Stimulated activated CD4-positive, alpha-beta T cell treated with anti-CD3 and anti-CD28 coated beads, Interleukin-4, amount 100 ng/mL, for 48 hours (primary cell): ENCODE measurements around the gene TRIM24.

Experiments
- DNase-seq, 2 donors: peaks; one replicate each; pipeline ENCODE4 v3.0.0-alpha.2; 2020; ENCODE audit warnings: low read depth in 2 of 2

The TRIM24 gene

DNA sequence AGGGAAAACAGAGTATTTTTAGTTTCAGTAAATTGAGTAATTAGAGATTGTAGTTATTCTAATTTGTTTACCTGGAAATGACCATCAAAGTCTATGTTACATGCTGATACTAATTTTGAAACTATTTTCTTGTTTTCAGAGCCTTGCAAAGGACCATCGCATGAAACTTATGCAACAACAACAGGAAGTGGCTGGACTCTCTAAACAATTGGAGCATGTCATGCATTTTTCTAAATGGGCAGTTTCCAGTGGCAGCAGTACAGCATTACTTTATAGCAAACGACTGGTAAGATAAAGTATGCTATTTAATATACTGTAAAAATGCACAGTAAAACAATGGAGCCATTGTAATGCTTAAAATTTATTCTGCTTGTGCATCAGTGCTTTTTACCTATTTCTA, 78.5 kb downstream of the TRIM24 start:
- no peak for DNase-seq

DNA sequence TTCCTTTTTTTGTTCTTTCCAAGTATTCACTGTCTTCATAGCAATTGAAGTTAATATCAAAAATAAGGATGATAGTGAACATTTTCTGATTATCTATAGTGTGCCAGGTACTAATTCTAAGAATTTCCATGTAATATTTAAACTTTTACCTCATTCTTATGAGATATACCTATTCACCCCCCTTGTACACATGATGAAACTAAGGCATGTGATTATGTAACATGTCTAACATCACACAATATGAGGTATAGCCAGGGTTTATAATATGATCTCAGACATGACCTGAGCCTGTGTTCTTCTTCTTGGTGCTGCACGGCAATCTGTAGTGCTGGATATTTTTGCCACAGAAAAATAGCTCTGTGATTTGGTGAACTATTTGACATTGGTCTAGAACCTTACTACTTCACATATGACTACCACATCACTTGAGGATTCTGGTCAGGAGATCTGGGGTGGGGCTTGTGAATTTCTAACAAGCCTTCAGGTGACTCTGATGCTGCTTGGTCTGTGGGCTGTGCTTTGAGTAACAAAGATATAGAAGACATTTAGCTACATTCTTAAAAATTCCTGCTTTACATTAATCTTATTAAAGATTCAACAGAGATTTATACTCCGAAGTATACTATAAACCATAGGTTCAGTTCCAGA, 79.1 kb downstream of the TRIM24 start:
- DNase-seq, result no peak

GRCh38 chr7:138542183-138542582, 82.1 kb downstream of the TRIM24 start:
- DNase-seq, result no peak

DNA sequence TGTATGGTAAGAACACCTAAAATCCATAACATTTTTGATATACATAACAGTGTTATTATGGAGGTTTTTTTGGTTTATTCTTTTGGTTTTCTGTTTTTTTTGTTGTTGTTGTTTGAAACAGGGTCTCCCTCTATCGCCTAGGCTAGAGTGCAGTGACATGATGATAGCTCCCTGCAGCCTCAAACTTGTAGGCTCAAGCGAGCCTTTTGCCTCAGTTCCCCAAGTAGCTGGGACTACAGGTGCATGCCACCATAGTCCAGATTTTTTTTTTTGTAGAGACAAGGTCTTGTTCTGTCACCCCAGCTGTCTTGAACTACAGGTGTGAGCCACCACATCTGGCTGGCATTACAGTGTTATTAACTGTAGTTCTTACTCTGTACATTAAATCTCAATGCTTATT, 83.7 kb downstream of the TRIM24 start:
- DNase-seq, result no peak

GRCh38 chr7:138545123-138545522, 85.1 kb downstream of the TRIM24 start:
- DNase-seq, result no peak

DNA sequence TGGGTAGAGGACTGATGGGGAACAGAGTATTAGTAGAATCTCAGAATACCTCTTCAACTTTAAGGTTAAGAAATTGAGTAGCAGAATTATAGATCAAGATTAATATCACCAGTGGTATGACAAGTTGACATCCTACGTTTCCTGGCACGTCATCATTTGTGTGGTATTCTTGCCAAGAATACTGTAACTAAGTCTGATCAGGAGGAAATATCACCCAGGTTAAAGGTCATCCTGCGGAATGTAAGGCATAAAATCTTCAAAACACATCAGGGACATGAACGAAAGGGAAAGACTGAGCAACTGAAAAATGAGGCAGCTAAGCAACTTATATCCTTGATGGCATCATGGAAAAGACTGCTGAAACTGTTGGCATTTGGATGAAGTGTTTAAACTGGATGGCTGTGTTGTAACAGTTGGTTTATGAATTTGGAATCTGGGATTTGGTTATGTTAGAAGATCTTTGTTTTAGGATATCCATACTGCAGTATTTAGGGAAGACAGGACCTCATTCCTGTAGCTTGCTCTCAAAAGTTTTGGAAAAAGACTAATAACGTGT, 86.1 kb downstream of the TRIM24 start:
- no peak for DNase-seq

DNA sequence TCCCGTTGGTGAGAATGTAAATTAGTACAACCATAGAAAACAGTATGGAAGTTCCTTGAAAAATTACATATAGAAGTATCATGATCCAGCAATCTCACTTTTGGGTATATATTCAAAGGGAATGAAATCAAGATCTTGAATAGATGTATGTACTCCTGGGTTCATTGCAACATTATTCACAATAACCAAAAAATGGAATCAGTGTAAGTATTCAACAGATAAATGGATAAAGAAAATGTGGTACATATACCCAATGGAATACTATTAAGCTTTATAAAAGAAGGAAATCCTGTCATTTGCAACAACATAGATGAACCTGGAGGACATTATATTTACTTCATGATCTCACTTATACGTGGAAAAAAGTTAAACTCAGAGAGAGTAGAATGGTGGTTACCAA, 86.8 kb downstream of the TRIM24 start:
- DNase-seq, result no peak

GRCh38 chr7:138549082-138549481, 89.0 kb downstream of the TRIM24 start:
- DNase-seq, result no peak

GRCh38 chr7:138550337-138550736, 90.3 kb downstream of the TRIM24 start:
- DNase-seq, result no peak

- DNase-seq, result no peak
Observed at GRCh38 chr7:138551102-138551501, 91.0 kb downstream of the TRIM24 start.

- no peak for DNase-seq
Observed at GRCh38 chr7:138553805-138554204, 93.7 kb downstream of the TRIM24 start.

DNA sequence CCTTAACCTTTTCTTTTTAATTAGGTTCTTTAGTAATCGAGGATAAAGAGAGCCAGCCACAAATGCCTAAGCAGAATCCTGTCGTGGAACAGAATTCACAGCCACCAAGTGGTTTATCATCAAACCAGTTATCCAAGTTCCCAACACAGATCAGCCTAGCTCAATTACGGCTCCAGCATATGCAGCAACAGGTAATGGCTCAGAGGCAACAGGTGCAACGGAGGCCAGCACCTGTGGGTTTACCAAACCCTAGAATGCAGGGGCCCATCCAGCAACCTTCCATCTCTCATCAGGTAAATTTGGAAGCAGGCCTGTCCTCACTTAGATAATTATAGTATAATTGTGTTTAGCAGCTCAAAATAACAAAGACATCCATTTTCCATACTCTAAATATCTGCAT, 94.6 kb downstream of the TRIM24 start:
- DNase-seq, result no peak

GRCh38 chr7:138555684-138556083, 95.6 kb downstream of the TRIM24 start:
- DNase-seq, result no peak

DNA sequence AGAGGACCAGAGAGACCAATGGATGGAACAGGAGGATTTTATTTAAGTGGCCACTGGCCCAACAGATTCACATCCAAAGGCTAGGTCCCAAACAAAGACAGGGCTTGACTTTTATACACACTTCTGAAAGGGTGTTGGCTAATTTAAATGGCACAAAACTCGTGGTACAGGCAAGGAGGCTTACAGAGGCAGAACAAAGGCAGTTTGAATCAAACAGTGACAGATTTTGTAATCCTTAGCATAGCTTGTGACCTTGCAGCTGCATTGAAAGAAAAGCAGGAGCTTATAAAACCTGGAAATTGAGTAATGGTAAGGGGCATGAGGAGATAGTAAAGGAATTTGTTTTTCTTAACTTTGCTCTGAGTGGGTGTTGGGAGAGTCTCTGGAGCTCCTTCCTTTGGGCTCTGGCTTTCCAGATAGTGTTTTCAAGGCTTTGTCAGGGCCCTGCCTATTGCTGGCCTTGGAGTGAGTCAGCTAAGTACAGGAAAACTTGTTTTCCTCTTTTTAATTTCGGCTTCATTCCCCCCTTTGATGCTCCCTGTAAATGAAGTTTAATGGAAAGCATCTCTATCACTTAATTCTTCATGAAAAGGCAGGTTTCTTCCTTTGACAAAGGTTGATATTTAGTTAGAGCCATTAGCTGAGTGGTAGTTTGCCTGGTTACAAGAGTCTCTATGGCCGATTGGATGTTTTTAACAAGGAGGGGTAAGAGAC, 96.9 kb downstream of the TRIM24 start:
- no peak for DNase-seq

- DNase-seq, result no peak
Observed at GRCh38 chr7:138559448-138559847, 99.4 kb downstream of the TRIM24 start.

DNA sequence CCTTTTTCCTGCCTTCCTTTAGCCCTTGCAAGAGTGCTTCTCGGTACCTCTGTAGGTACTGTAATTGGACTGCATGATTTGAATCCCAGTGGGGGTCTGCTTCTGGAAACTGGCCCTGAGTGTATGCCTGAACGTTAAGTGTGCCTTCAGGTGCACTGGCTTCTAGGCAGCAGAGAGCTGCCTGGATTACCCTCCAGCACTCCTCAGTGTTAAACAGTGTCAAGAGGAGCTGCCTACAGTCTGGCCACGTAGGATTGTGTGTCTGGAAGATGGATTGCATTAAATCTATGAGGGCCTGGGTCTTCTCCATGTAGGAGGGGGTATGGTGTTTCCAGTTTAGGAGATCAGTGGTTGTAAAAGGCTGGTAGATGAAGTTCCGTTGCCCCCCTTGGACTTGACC, 103.7 kb downstream of the TRIM24 start:
- DNase-seq, result no peak

DNA sequence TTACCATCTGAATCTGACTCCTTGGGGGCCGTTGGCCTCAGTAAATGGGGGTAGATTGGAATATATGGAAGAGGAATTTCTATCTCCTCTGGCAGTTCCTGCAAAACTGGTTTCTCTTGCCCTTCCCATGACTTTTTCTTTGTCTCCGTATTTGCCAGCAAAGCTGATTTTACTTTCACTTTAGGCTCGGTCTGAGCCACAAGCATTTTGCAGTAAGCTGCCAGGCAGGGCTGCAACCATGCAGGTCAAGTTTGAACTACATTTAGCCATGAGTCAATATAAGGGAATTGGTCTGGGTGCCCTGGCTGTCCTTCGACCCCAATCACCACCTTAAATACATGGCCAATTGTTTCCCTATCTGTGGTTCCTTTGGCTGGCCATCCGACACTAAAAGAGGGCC, 104.3 kb downstream of the TRIM24 start:
- DNase-seq, result no peak

DNA sequence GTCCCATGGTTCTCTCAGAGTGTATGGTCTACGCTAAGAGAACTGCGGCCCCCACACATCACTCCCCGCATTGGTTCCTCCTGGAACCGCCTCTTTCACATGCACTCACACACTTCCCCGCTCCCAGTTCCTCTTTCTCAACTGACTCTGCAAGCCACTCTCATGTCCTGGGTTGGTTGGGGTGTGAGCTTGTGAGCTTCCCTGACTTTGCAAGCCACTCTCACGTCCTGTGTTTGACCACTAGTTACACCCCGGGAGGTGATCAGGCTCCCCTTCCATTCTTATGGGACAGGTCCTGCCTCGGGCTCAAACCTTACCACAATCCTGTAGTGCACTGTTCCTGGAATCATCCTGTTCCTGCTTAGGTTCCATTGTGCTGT, 105.0 kb downstream of the TRIM24 start:
- DNase-seq, result no peak

DNA sequence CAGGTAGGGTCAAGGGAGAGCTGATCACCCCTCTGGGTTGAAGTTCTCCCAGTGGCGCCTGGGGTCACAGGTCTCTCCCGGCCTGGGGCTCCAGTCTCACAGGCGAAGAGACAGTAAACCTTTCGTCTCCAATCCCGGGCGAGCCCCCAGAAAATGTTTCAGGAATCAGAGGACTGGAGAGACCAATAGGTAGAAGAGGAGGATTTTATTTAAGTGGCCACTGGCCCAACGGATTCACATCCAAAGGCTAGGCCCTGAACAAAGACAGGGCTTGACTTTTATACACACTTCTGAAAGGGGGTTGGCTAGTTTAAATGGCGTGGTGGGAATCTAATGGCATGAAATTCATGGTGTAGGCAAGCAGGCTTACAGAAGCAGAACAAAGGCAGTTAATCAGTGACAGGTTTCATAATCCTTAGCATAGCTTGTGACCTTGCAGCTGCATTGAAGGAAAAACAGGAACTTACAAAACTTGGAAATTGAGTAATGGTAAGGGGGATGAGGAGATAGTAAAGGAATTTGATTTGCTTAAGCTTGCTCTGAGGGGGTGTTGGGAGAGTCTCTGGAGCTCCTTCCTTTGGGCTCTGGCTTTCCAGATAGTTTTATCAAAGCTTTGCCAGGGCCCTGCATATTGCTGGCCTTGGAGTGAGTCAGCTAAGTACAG, 105.5 kb downstream of the TRIM24 start:
- DNase-seq, result no peak

- DNase-seq, result no peak
Observed at GRCh38 chr7:138568655-138569054, 108.6 kb downstream of the TRIM24 start.

DNA sequence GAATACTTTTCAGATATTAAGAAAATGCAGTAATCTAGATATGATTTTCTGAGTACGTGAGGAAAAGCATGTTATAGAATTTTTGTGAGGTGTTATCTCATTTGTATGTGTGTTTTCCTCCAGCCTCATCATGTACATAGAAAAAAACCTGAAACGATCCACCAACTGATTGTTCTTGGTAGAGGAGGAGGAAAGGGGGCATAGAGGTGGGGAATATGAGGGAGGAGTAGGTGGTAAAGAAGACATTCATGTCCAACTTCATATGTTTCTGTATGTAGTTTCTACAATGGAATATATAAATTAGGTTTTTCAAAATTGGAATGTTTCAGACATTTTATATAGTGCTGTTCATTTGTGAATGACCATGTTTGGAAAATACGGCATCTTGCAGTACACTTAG, 109.4 kb downstream of the TRIM24 start:
- DNase-seq, result no peak

- no peak for DNase-seq
Observed at GRCh38 chr7:138570715-138571114, 110.7 kb downstream of the TRIM24 start.

DNA sequence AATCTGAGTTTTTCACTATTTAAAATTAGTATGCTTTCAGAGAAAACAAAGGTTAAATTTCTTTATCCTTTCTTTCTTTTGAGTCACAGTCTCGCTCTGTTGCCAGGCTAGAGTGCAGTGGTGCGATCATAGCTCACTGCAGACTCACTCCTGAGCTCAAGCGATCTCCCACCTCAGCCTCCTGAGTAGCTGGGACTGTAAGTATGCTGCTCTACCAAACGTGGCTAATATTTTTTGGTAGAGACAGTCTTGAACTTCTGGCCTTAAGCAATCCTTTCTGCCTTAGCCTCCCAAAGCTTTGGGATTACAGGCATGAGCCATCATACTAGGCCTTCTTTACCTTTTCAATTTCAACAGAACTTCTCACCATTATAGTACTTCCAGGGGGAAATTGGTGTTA, 113.7 kb downstream of the TRIM24 start:
- no peak for DNase-seq
